Fibroblast of lung (primary cell): Measurements from ENCODE around the gene C1orf105. TPM values are rescaled to one million over a fixed set of nuclear protein-coding genes. Genes with fewer than 3 reads are reported as not detected.

Experiments used
- DNase-seq, 2 donors: peaks; one replicate each; pipeline versions ENCODE4 v3.0.0 to v3.0.0-alpha.2; 2010; ENCODE audit warnings: low read depth in 2 of 2
- H2AFZ ChIP-seq: 2 replicates; pipeline ENCODE4 v1.5.1; 2012; ENCODE audit warnings: low read length, control low read depth, inconsistent platforms
- H3K27ac ChIP-seq: 2 replicates; pipeline ENCODE4 v1.5.1; 2011; ENCODE audit warnings: low read length, control low read depth; ENCODE audit not compliant: insufficient read depth
- H3K27me3 ChIP-seq: 2 replicates; pipeline ENCODE4 v1.5.1; 2011; ENCODE audit warnings: mild to moderate bottlenecking, low read length; ENCODE audit not compliant: control insufficient read depth, insufficient read depth
- H3K36me3 ChIP-seq: 2 replicates; pipeline ENCODE4 v1.5.1; 2011; ENCODE audit warnings: low read length; ENCODE audit not compliant: control insufficient read depth, insufficient read depth
- H3K4me1 ChIP-seq: 2 replicates; pipeline ENCODE4 v1.5.1; 2011; ENCODE audit warnings: low read length; ENCODE audit not compliant: control insufficient read depth, insufficient read depth; ENCODE audit errors: extremely low read depth
- H3K4me2 ChIP-seq: 2 replicates; pipeline ENCODE4 v1.5.1; 2011; ENCODE audit warnings: low read length, control low read depth; ENCODE audit not compliant: insufficient read depth; ENCODE audit errors: extremely low read depth
- H3K4me3 ChIP-seq, 4 experiments: fragments of 200-600 bp in 1 of 4; sonication (generic) in 1 of 4; replicated peaks in 1 of 4; 2 replicates each; pipeline ENCODE4 v1.5.1; 2011 to 2016; ENCODE audit warnings: low read length in 4 of 4, low read depth in 3 of 4, mild to moderate bottlenecking in 3 of 4, control low read depth in 2 of 4, inconsistent platforms in 1 of 4, mixed read lengths in 1 of 4; ENCODE audit not compliant: insufficient read depth in 1 of 4; ENCODE audit errors: control extremely low read depth in 1 of 4
- H3K79me2 ChIP-seq: 2 replicates; pipeline ENCODE4 v1.5.1; 2012; ENCODE audit warnings: mild to moderate bottlenecking, low read length, inconsistent platforms; ENCODE audit not compliant: control insufficient read depth, insufficient read depth
- H3K9ac ChIP-seq: 2 replicates; pipeline ENCODE4 v1.5.1; 2011; ENCODE audit warnings: mild to moderate bottlenecking, low read length, control low read depth; ENCODE audit not compliant: insufficient read depth
- H3K9me3 ChIP-seq: 2 replicates; pipeline ENCODE4 v1.5.1; 2012; ENCODE audit warnings: low read depth, low read length; ENCODE audit not compliant: control insufficient read depth, insufficient read depth
- H4K20me1 ChIP-seq: 2 replicates; pipeline ENCODE4 v1.5.1; 2011; ENCODE audit warnings: low read length; ENCODE audit not compliant: control insufficient read depth, insufficient read depth; ENCODE audit errors: extremely low read depth
- EZH2 ChIP-seq: IDR thresholded peaks from 2 replicates; pipeline ENCODE4 v1.5.1; 2012; ENCODE audit warnings: low read length, control low read depth, mild to moderate bottlenecking; ENCODE audit errors: missing control alignments
- polyA plus RNA-seq, 2 donors: library from polyadenylated mRNA; depleted of rRNA in 1 of 2; stranded (reverse) in 1 of 2; unstranded in 1 of 2; fragments of >200 nt; gene quantifications; 2 replicates each; pipeline ENCODE4 v1.2.1, GENCODE V29; 2011 to 2012; ENCODE audit warnings: missing spikeins in 1 of 2
- total RNA-seq: library from RNA; depleted of rRNA; stranded (reverse); fragments of >200 nt; gene quantifications from 2 replicates; pipeline ENCODE4 v1.2.1, GENCODE V29; 2014
- TF ChIP-seq, protein P1 (sequence below), 2 donors: IDR thresholded peaks in 1 of 2; conservative IDR thresholded peaks in 1 of 2; 1 replicate in 1 of 2; 2 replicates in 1 of 2; pipeline ENCODE4 v1.5.1; 2011 to 2012; ENCODE audit warnings: low read length in 2 of 2, control low read depth in 1 of 2, inconsistent platforms in 1 of 2, low read depth in 1 of 2, mild to moderate bottlenecking in 1 of 2

The C1orf105 gene
- total and polyA plus RNA-seq, 2 donors (not counting 1 experiment from before 2014, with no cell fraction given): not detected

DNA sequence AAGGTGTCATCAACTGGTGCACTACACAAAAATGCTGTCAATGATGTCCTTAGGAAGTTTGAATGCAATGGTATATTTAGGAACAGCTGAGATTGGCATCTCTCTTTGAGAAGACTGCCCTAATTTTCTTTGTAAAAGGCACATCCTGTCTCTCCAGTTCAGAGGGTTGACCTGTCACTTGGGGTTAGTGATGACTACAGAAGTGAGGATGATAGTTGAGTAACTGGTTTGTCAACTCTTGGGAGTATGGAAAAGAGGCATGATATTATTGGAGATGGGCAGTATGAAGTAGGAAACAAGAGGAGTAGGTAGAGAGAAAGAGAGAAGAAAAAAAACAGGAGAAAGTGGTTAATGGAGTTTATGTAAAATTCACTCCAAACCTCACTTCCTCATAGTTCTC, 63.8 kb downstream of the C1orf105 start:
- H2AFZ ChIP-seq: no peak overlapping the region
- DNase-seq: no peak
- H3K4me3 ChIP-seq: no peak overlapping the region
- H3K9ac ChIP-seq: no peak overlapping the region
- H3K79me2 ChIP-seq: no peaks in the 10 kb centered on the region
- H3K4me1 ChIP-seq: no peaks in the 10 kb centered on the region
- H3K36me3 ChIP-seq: no peaks in the 10 kb centered on the region
- no peaks in the 10 kb centered on the region for H4K20me1 ChIP-seq
- TF ChIP-seq, protein P1, sequence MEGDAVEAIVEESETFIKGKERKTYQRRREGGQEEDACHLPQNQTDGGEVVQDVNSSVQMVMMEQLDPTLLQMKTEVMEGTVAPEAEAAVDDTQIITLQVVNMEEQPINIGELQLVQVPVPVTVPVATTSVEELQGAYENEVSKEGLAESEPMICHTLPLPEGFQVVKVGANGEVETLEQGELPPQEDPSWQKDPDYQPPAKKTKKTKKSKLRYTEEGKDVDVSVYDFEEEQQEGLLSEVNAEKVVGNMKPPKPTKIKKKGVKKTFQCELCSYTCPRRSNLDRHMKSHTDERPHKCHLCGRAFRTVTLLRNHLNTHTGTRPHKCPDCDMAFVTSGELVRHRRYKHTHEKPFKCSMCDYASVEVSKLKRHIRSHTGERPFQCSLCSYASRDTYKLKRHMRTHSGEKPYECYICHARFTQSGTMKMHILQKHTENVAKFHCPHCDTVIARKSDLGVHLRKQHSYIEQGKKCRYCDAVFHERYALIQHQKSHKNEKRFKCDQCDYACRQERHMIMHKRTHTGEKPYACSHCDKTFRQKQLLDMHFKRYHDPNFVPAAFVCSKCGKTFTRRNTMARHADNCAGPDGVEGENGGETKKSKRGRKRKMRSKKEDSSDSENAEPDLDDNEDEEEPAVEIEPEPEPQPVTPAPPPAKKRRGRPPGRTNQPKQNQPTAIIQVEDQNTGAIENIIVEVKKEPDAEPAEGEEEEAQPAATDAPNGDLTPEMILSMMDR (conservative IDR thresholded peaks at IDR 0.05 in 1 of 2, IDR thresholded peaks at IDR 0.05 in 1 of 2; ENCODE audit: low read depth in 1 of 2, low read length in 2 of 2): no peak
- TF ChIP-seq EZH2: no peak
- H3K27me3 ChIP-seq: peaks cover 3% of the 10 kb centered on the region
- H3K27ac ChIP-seq: no peak overlapping the region
- no peak overlapping the region for H3K4me2 ChIP-seq
- H3K9me3 ChIP-seq: no peaks in the 10 kb centered on the region

DNA sequence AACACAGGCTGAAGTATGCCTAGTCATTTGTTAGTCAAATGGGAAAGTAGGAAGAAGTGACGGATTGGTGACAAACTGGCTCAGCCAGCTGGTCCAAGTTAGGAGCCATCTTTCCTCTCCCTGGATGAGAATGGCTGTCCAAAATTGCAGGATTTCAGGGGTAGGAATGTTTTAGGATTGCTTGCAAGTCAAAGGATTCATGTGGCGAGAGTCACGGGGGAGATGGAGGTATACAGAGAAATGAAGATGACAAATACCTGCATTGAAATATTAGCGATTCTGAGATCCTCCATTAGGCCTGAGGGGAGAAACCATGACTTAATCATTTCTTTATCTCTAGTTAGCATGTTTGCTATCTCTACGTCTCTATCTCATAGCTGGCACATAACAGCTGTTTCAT, 65.1 kb downstream of the C1orf105 start:
- Histone ChIP-seq H3K4me2 (no peak overlapping the region), H3K9me3 (no peaks in the 10 kb centered on the region), H3K4me1 (no peaks in the 10 kb centered on the region), H4K20me1 (no peaks in the 10 kb centered on the region), H3K27ac (no peak overlapping the region), H3K27me3 (peaks cover 3% of the 10 kb centered on the region), H3K36me3 (no peaks in the 10 kb centered on the region), H3K4me3 (no peak overlapping the region), H3K79me2 (no peaks in the 10 kb centered on the region), H2AFZ (no peak overlapping the region), H3K9ac (no peak overlapping the region)
- DNase-seq: no peak
- TF ChIP-seq, protein P1 (conservative IDR thresholded peaks at IDR 0.05 in 1 of 2, IDR thresholded peaks at IDR 0.05 in 1 of 2; ENCODE audit: low read depth in 1 of 2, low read length in 2 of 2): no peak
- TF ChIP-seq EZH2: no peak

DNA sequence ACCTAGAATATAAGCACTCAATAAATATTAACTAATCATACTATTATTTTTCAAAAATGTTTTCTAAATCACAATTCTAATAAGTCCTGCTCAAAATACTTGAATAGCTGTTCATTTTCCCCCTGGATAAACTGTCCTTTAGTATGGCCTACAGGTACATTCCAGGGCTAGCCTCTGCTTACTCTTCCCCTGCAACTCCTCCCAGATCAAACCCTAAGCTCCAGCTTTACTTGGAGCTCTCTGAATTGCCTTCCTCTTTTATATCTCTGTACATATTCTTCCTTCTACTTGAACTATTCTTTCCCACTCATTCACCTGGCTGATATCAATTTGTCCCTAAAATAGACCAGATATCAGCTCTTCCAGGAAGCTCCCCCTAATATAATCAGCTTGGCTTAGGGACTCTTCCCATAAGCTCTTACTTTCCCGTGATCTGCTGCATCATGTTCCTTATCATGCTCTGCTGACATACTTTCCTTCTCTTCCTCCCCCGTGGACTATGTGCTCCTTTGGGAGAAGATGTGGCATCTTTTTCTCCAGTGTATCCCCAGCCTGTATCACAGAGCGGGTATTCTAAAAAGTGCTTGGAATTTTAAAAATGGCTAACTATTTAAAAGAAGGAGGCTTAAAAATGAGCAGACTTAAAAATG, 66.4 kb downstream of the C1orf105 start:
- Histone ChIP-seq H3K79me2 (no peaks in the 10 kb centered on the region), H3K4me3 (no peak overlapping the region), H3K9me3 (no peaks in the 10 kb centered on the region), H3K27me3 (peaks cover 4% of the 10 kb centered on the region), H4K20me1 (no peaks in the 10 kb centered on the region), H2AFZ (no peak overlapping the region), H3K9ac (no peak overlapping the region), H3K36me3 (no peaks in the 10 kb centered on the region), H3K4me2 (no peak overlapping the region), H3K4me1 (no peaks in the 10 kb centered on the region), H3K27ac (no peak overlapping the region)
- TF ChIP-seq, protein P1 (conservative IDR thresholded peaks at IDR 0.05 in 1 of 2, IDR thresholded peaks at IDR 0.05 in 1 of 2; ENCODE audit: low read depth in 1 of 2, low read length in 2 of 2): no peak
- TF ChIP-seq EZH2: no peak
- DNase-seq: no peak
